Immature natural killer cell (primary cell): Measurements from ENCODE around the gene FARS2. TPM values are rescaled to one million over a fixed set of nuclear protein-coding genes. Genes with fewer than 3 reads are reported as not detected.

ENCODE experiments used
- DNase-seq, 3 donors: peaks; one replicate each; pipeline ENCODE4 v3.0.0; 2022; ENCODE audit warnings: mixed read lengths in 1 of 3
- H3K27ac Mint-ChIP-seq, 6 donors: one replicate each; pipeline ENCODE4 v1.8.0; 2020; ENCODE audit warnings: mixed read lengths in 6 of 6, mild to moderate bottlenecking in 5 of 6, inconsistent platforms in 4 of 6, moderate library complexity in 3 of 6
- H3K27me3 Mint-ChIP-seq, 3 donors: one replicate each; pipeline ENCODE4 v1.8.0; 2020 to 2021; ENCODE audit warnings: low read depth in 3 of 3, mild to moderate bottlenecking in 3 of 3, mixed read lengths in 3 of 3, moderate library complexity in 3 of 3, inconsistent platforms in 1 of 3
- H3K36me3 Mint-ChIP-seq, 3 donors: one replicate each; pipeline ENCODE4 v1.8.0; 2020; ENCODE audit warnings: mixed read lengths in 3 of 3, inconsistent platforms in 2 of 3, mild to moderate bottlenecking in 2 of 3
- H3K4me1 Mint-ChIP-seq, 2 donors: one replicate each; pipeline ENCODE4 v1.8.0; 2020; ENCODE audit warnings: inconsistent platforms in 2 of 2, mild to moderate bottlenecking in 2 of 2, mixed read lengths in 2 of 2, moderate library complexity in 1 of 2
- H3K4me3 Mint-ChIP-seq, 5 donors: one replicate each; pipeline ENCODE4 v1.8.0; 2020; ENCODE audit warnings: mild to moderate bottlenecking in 5 of 5, mixed read lengths in 5 of 5, inconsistent platforms in 3 of 5, moderate library complexity in 3 of 5
- H3K9me3 Mint-ChIP-seq, 6 donors: one replicate each; pipeline ENCODE4 v1.8.0; 2020; ENCODE audit warnings: mild to moderate bottlenecking in 6 of 6, mixed read lengths in 6 of 6, inconsistent platforms in 4 of 6, moderate library complexity in 3 of 6
- polyA plus RNA-seq, 3 donors: library from polyadenylated mRNA; unstranded; fragments of 300-500 nt; fragmentation: Illumina TruSeq; gene quantifications; one replicate each; pipeline ENCODE4 v1.2.3, GENCODE V29; 2021

The FARS2 gene
- polyA plus RNA-seq, 3 donors from 2014 or later: 30.5 to 41.0 (median 40.2) TPM

GRCh38 chr6:5583528-5583927, 322.2 kb downstream of the FARS2 start:
- Mint-ChIP-seq H3K4me1 (peaks cover 0 to 4% of the 10 kb centered on the region in 2 donors), H3K36me3 (peaks cover 5 to 18% (median 11%) of the 10 kb centered on the region in 3 donors), H3K9me3 (peaks cover 6 to 12% (median 8%) of the 10 kb centered on the region in 6 donors), H3K27ac (no peak overlapping the region), H3K27me3 (no peaks in the 10 kb centered on the region), H3K4me3 (no peak overlapping the region)
- no peak for DNase-seq

- DNase-seq: no peak
- H3K4me1 Mint-ChIP-seq: peaks cover 0 to 4% of the 10 kb centered on the region in 2 donors
- no peak overlapping the region for H3K4me3 Mint-ChIP-seq
- peaks cover 5 to 18% (median 11%) of the 10 kb centered on the region in 3 donors for H3K36me3 Mint-ChIP-seq
- H3K27me3 Mint-ChIP-seq: no peaks in the 10 kb centered on the region
- no peak overlapping the region for H3K27ac Mint-ChIP-seq
- H3K9me3 Mint-ChIP-seq: peaks cover 6 to 12% (median 8%) of the 10 kb centered on the region in 6 donors
These were observed 322.8 kb downstream of the FARS2 start for GRCh38 chr6:5584078-5584482.

GRCh38 chr6:5587648-5588047, 326.3 kb downstream of the FARS2 start:
- Mint-ChIP-seq H3K36me3 (peaks cover 5 to 21% (median 15%) of the 10 kb centered on the region in 3 donors), H3K4me1 (no peaks in the 10 kb centered on the region), H3K27ac (no peak overlapping the region), H3K4me3 (no peak overlapping the region), H3K9me3 (peaks cover 6 to 12% (median 8%) of the 10 kb centered on the region in 6 donors), H3K27me3 (no peaks in the 10 kb centered on the region)
- DNase-seq: no peak

GRCh38 chr6:5589422-5590141, 328.3 kb downstream of the FARS2 start:
- Mint-ChIP-seq H3K27ac (no peak overlapping the region), H3K4me1 (peaks cover 1 to 6% of the 10 kb centered on the region in 2 donors), H3K4me3 (no peak overlapping the region), H3K36me3 (peaks cover 5 to 31% (median 17%) of the 10 kb centered on the region in 3 donors), H3K9me3 (peaks cover 6 to 12% (median 8%) of the 10 kb centered on the region in 6 donors), H3K27me3 (no peaks in the 10 kb centered on the region)
- DNase-seq: no peak

GRCh38 chr6:5590187-5590586, 328.9 kb downstream of the FARS2 start:
- H3K27ac Mint-ChIP-seq: no peak overlapping the region
- H3K36me3 Mint-ChIP-seq: peaks cover 5 to 31% (median 19%) of the 10 kb centered on the region in 3 donors
- DNase-seq: no peak

GRCh38 chr6:5592886-5593519, 331.7 kb downstream of the FARS2 start:
- Mint-ChIP-seq H3K27ac (no peak overlapping the region), H3K27me3 (no peaks in the 10 kb centered on the region), H3K4me3 (no peak overlapping the region), H3K9me3 (no peaks in the 10 kb centered on the region), H3K4me1 (peaks cover 5 to 15% of the 10 kb centered on the region in 2 donors), H3K36me3 (peaks cover 0 to 17% (median 13%) of the 10 kb centered on the region in 3 donors)
- no peak for DNase-seq

More at GRCh38 chr6:5590187-5590586, 328.9 kb downstream of the FARS2 start:
- H3K9me3 Mint-ChIP-seq: peaks cover 6 to 12% (median 8%) of the 10 kb centered on the region in 6 donors
- peaks cover 3 to 9% of the 10 kb centered on the region in 2 donors for H3K4me1 Mint-ChIP-seq
- H3K27me3 Mint-ChIP-seq: no peaks in the 10 kb centered on the region
- H3K4me3 Mint-ChIP-seq: no peak overlapping the region

- Mint-ChIP-seq H3K4me3 (no peak overlapping the region), H3K4me1 (peaks cover 5 to 15% of the 10 kb centered on the region in 2 donors), H3K27me3 (no peaks in the 10 kb centered on the region), H3K9me3 (no peaks in the 10 kb centered on the region), H3K36me3 (peaks cover 0 to 17% (median 15%) of the 10 kb centered on the region in 3 donors), H3K27ac (no peak overlapping the region)
- no peak for DNase-seq
These were observed 333.9 kb downstream of the FARS2 start for GRCh38 chr6:5595184-5595583.

- H3K4me3 Mint-ChIP-seq: no peak overlapping the region
- H3K27ac Mint-ChIP-seq: no peak overlapping the region
These were observed 336.1 kb downstream of the FARS2 start for GRCh38 chr6:5597413-5597812.

GRCh38 chr6:5598123-5598522, 336.8 kb downstream of the FARS2 start:
- H3K27ac Mint-ChIP-seq: no peak overlapping the region
- no peak for DNase-seq
- H3K36me3 Mint-ChIP-seq: peaks cover 4 to 19% (median 16%) of the 10 kb centered on the region in 3 donors
- no peak overlapping the region for H3K4me3 Mint-ChIP-seq
- peaks cover 5 to 15% of the 10 kb centered on the region in 2 donors for H3K4me1 Mint-ChIP-seq
- H3K27me3 Mint-ChIP-seq: no peaks in the 10 kb centered on the region
- H3K9me3 Mint-ChIP-seq: no peaks in the 10 kb centered on the region

More at GRCh38 chr6:5597413-5597812, 336.1 kb downstream of the FARS2 start:
- Mint-ChIP-seq H3K36me3 (peaks cover 4 to 16% (median 16%) of the 10 kb centered on the region in 3 donors), H3K27me3 (no peaks in the 10 kb centered on the region), H3K4me1 (peaks cover 5 to 15% of the 10 kb centered on the region in 2 donors), H3K9me3 (no peaks in the 10 kb centered on the region)
- DNase-seq: no peak

GRCh38 chr6:5599127-5599526, 337.8 kb downstream of the FARS2 start:
- no peaks in the 10 kb centered on the region for H3K27me3 Mint-ChIP-seq
- no peak overlapping the region for H3K4me3 Mint-ChIP-seq
- no peak overlapping the region for H3K27ac Mint-ChIP-seq
- peaks cover 4 to 12% (median 10%) of the 10 kb centered on the region in 3 donors for H3K36me3 Mint-ChIP-seq
- no peaks in the 10 kb centered on the region for H3K9me3 Mint-ChIP-seq
- H3K4me1 Mint-ChIP-seq: peaks cover 5 to 14% of the 10 kb centered on the region in 2 donors
- DNase-seq: no peak

- DNase-seq: no peak
- Mint-ChIP-seq H3K27ac (no peak overlapping the region), H3K4me1 (peaks cover 12 to 36% of the 10 kb centered on the region in 2 donors), H3K27me3 (no peaks in the 10 kb centered on the region), H3K36me3 (peaks cover 4 to 11% (median 7%) of the 10 kb centered on the region in 3 donors), H3K4me3 (no peak overlapping the region), H3K9me3 (peaks cover 0 to 2% (median 0%) of the 10 kb centered on the region in 6 donors)
These were observed 344.6 kb downstream of the FARS2 start for GRCh38 chr6:5605937-5606336.

- no peak overlapping the region for H3K27ac Mint-ChIP-seq
These were observed 345.2 kb downstream of the FARS2 start for GRCh38 chr6:5606546-5606945.

GRCh38 chr6:5610640-5611039, 349.3 kb downstream of the FARS2 start:
- peaks cover 20 to 28% (median 22%) of the 10 kb centered on the region in 3 donors for H3K36me3 Mint-ChIP-seq
- peaks cover 7 to 25% of the 10 kb centered on the region in 2 donors for H3K4me1 Mint-ChIP-seq
- no peak overlapping the region for H3K4me3 Mint-ChIP-seq
- peaks cover 0 to 2% (median 0%) of the 10 kb centered on the region in 6 donors for H3K9me3 Mint-ChIP-seq
- peaks cover 0 to 2% (median 1%) of the 10 kb centered on the region in 3 donors for H3K27me3 Mint-ChIP-seq
- peak overlapping the region in 1 of 6 donors; percentile 17 for H3K27ac Mint-ChIP-seq
- no peak for DNase-seq

More at GRCh38 chr6:5606546-5606945, 345.2 kb downstream of the FARS2 start:
- no peak for DNase-seq
- Mint-ChIP-seq H3K36me3 (peaks cover 4 to 11% (median 7%) of the 10 kb centered on the region in 3 donors), H3K4me1 (peaks cover 12 to 36% of the 10 kb centered on the region in 2 donors), H3K27me3 (no peaks in the 10 kb centered on the region), H3K9me3 (peaks cover 0 to 2% (median 0%) of the 10 kb centered on the region in 6 donors), H3K4me3 (no peak overlapping the region)

GRCh38 chr6:5617179-5617578, 355.9 kb downstream of the FARS2 start:
- Mint-ChIP-seq H3K4me3 (no peak overlapping the region), H3K4me1 (peaks cover 18 to 21% of the 10 kb centered on the region in 2 donors), H3K36me3 (peaks cover 21 to 42% (median 23%) of the 10 kb centered on the region in 3 donors), H3K9me3 (no peaks in the 10 kb centered on the region), H3K27ac (no peak overlapping the region), H3K27me3 (peaks cover 0 to 2% (median 1%) of the 10 kb centered on the region in 3 donors)
- no peak for DNase-seq
